Right atrium auricular region (tissue), 2 donors: ENCODE data around the gene RHBG. TPM values are rescaled to one million over a fixed set of nuclear protein-coding genes. Genes with fewer than 3 reads are reported as not detected.

Experiments
- DNase-seq: peaks from one replicate; pipeline ENCODE4 v3.0.0-alpha.2; 2019; ENCODE audit warnings: low spot score
- H3K27ac ChIP-seq, 2 donors: fragments of 200-600 bp; sonication (generic); 1 replicate in 1 of 2; 2 replicates in 1 of 2; pipeline ENCODE4 v1.5.1; 2016 to 2019
- H3K27me3 ChIP-seq, 2 donors: fragments of 200-600 bp; sonication (generic); one replicate each; pipeline versions ENCODE4 v1.5.1 to v1.6.0; 2017 to 2019
- H3K36me3 ChIP-seq: fragments of 200-600 bp; sonication (generic); one replicate; pipeline ENCODE4 v1.5.1; 2016
- H3K4me1 ChIP-seq, 2 donors: fragments of 200-600 bp; sonication (generic); one replicate each; pipeline versions ENCODE4 v1.5.1 to v1.6.0; 2017 to 2019
- H3K4me3 ChIP-seq, 2 donors: fragments of 200-600 bp; sonication (generic); 1 replicate in 1 of 2; 2 replicates in 1 of 2; pipeline ENCODE4 v1.5.1; 2017 to 2019; ENCODE audit warnings: mild to moderate bottlenecking in 1 of 2, moderate library complexity in 1 of 2
- H3K9me3 ChIP-seq, 2 donors: fragments of 200-600 bp; sonication (generic); one replicate each; pipeline ENCODE4 v1.5.1; 2019
- CTCF ChIP-seq, 2 donors: fragments of 200-600 bp; sonication (generic); IDR thresholded peaks; one replicate each; pipeline ENCODE4 v1.5.1; 2019; ENCODE audit warnings: antibody characterized with exemption in 2 of 2
- total RNA-seq, 2 donors: library from RNA; depleted of rRNA; stranded (reverse); fragments of >200 nt; gene quantifications; one replicate each; pipeline ENCODE4 v1.1.0, GENCODE V29; 2016

The RHBG gene
- total RNA-seq, 2 donors from 2014 or later, result not detected

DNA sequence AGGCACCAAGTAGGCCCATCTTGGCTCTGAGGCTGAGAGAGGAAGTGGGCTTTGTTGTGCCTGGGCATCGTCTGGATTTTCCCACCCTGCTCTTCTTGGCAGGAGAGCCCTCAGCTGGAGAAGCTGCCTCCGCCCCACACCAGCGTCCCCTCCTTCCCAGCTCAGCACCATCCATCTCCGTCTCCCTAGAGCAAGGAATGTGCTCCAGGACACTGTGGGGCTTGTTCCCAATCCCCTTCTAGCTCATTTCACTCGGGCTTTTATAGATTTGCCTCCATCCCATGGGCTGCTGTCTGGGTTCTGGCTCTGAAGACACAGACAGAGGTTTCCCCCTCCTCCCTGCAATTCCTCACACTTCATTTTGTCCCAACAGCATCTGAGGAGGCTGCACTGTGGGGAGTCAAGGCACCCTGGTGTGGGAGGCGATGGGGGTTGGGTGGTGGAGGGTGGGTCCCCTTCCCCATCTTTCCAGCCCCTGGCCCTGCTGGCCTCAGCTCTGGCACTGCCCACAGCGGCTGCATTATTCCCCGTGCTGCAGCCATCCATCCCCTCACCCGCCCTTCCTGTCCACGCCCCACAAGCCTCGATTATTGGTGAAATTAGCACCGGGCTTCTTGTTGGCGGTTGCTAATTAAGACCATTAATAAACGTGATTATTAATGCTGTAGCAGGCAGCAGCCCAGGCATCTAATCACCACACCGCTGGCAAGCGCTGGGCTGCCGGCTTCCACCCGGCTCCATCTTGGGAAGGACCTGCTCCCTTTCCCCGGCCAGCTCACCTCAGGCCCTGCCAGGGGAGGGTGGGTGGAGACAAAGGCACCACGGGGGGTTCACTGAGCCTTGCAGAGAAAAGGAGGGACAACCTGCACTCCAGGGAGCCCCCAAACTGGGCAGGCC is 21.7 kb downstream of the RHBG start:
- Histone ChIP-seq H3K36me3 (no peaks in the 10 kb centered on the region), H3K4me1 (peaks cover 0 to 10% of the 10 kb centered on the region in 2 donors), H3K27ac (no peak overlapping the region), H3K9me3 (no peaks in the 10 kb centered on the region), H3K4me3 (no peak overlapping the region), H3K27me3 (peaks cover 0 to 4% of the 10 kb centered on the region in 2 donors)
- no peak for DNase-seq
- TF ChIP-seq CTCF (IDR thresholded peaks at IDR 0.05), result no peak

GRCh38 chr1:156391366-156391677 is 22.3 kb downstream of the RHBG start:
- Histone ChIP-seq H3K4me3 (no peak overlapping the region), H3K27me3 (peaks cover 0 to 4% of the 10 kb centered on the region in 2 donors), H3K36me3 (no peaks in the 10 kb centered on the region), H3K4me1 (peaks cover 0 to 10% of the 10 kb centered on the region in 2 donors), H3K27ac (no peak overlapping the region), H3K9me3 (no peaks in the 10 kb centered on the region)
- DNase-seq, result no peak
- TF ChIP-seq CTCF (IDR thresholded peaks at IDR 0.05), result no peak

- H3K4me1 ChIP-seq, result peaks cover 0 to 10% of the 10 kb centered on the region in 2 donors
- H3K27me3 ChIP-seq, result peaks cover 0 to 4% of the 10 kb centered on the region in 2 donors
- H3K9me3 ChIP-seq, result no peaks in the 10 kb centered on the region
- no peak overlapping the region for H3K27ac ChIP-seq
- H3K36me3 ChIP-seq, result no peaks in the 10 kb centered on the region
- DNase-seq, result no peak
- TF ChIP-seq CTCF (IDR thresholded peaks at IDR 0.05), result no peak
- H3K4me3 ChIP-seq, result no peak overlapping the region
Observed at GRCh38 chr1:156391701-156392100, 22.7 kb downstream of the RHBG start.

GRCh38 chr1:156392452-156392853 is 23.4 kb downstream of the RHBG start:
- H3K27ac ChIP-seq, result no peak overlapping the region
- TF ChIP-seq CTCF (IDR thresholded peaks at IDR 0.05), result no peak
- DNase-seq, result no peak

DNA sequence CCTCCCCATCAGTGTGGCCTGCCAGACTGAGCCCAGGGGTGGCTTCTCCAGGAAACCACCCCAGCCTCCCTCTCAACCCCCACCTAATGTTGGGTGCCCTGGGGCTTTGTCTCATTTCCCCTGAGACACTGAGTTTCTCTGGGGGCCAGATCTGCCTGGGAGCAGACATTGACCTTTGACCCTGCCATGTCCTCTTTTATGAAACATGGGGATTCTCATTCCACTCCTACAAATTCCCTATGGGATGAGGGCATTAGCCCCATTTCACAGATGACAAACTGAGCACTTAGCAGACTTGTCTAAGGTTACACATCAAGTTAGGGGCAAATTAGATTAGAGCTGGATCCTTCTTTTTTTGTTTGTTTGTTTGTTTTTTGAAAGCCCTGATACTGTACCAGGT is 24.1 kb downstream of the RHBG start:
- H3K4me3 ChIP-seq, result no peak overlapping the region
- H3K27ac ChIP-seq, result no peak overlapping the region
- H3K9me3 ChIP-seq, result no peaks in the 10 kb centered on the region
- no peaks in the 10 kb centered on the region for H3K36me3 ChIP-seq
- no peak for DNase-seq
- H3K27me3 ChIP-seq, result peaks cover 0 to 4% of the 10 kb centered on the region in 2 donors
- TF ChIP-seq CTCF (IDR thresholded peaks at IDR 0.05), result no peak
- H3K4me1 ChIP-seq, result peaks cover 0 to 7% of the 10 kb centered on the region in 2 donors

More at GRCh38 chr1:156392452-156392853, 23.4 kb downstream of the RHBG start:
- Histone ChIP-seq H3K36me3 (no peaks in the 10 kb centered on the region), H3K4me1 (peaks cover 0 to 10% of the 10 kb centered on the region in 2 donors), H3K4me3 (no peak overlapping the region), H3K9me3 (no peaks in the 10 kb centered on the region), H3K27me3 (peaks cover 0 to 4% of the 10 kb centered on the region in 2 donors)
